NT2/D1 (cell line): ENCODE data around the gene RNF217.

ENCODE experiments used
- SUZ12 ChIP-seq: IDR thresholded peaks from 2 replicates; pipeline ENCODE4 v1.6.1; 2011; ENCODE audit not compliant: insufficient read length, insufficient read depth; ENCODE audit errors: extremely low read depth
- YY1 ChIP-seq: IDR thresholded peaks from 2 replicates; pipeline ENCODE4 v1.6.1; 2011; ENCODE audit not compliant: insufficient read length, insufficient read depth
- ZNF274 ChIP-seq: IDR thresholded peaks from 2 replicates; pipeline ENCODE4 v1.6.1; 2011; ENCODE audit warnings: mild to moderate bottlenecking, low read depth, low read length

DNA sequence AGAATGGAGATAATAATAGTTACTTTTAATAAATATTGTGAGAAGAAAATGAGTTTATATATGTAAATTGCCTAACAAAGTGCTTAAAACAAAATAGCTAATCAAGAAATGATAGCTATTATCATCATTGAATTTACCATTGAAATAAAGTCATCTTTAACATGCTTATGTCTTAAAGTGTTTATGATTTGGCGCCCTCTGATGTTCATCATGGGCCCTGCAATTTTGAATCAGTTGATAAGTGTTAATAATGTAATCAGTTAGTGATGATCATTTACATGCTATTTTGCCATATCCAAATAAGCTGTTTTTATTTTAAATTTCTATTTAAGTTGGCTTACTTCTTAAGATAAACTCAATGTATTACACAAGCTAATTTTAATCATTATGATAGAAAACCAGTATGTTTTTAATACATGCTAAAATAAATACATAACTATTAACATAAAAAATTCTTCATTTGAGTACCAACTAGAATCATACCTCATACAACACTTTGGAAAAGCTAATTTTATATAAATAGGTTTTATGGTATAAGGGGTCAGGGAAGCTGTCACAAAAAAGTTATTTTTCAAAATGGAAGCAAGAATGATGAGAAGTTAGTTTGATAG lies 152.1 kb downstream of the RNF217 start:
- TF ChIP-seq ZNF274 (no peak), SUZ12 (no peak), YY1 (no peak)
